IMR-90 (cell line): ENCODE measurements around the gene HOXB1. TPM values are rescaled to one million over a fixed set of nuclear protein-coding genes. Genes with fewer than 3 reads are reported as not detected.

Experiments used
- ATAC-seq: fragments of 200-7000 bp; cut with Tn5 transposase; 2 replicates; pipeline ENCODE4 v1.9.1; 2020; ENCODE audit warnings: low read depth, mild to moderate bottlenecking, moderate library complexity
- BruUV-seq: library from RNA; stranded (reverse); fragments of 400-500 nt; replicated peaks from 2 replicates; lab custom pipeline; 2021; lab: Mats Ljungman, UMichigan
- CTCF ChIA-PET: fragments of 300-600 bp; formaldehyde crosslinking; extraction: SDS; loops from one replicate; lab custom pipeline; 2021; ENCODE audit warnings: antibody characterized with exemption; lab: Yijun Ruan, JAX
- POLR2A ChIA-PET: fragments of 300-600 bp; sonication (Branson Sonifier 250); formaldehyde crosslinking; loops from one replicate; lab custom pipeline; 2022; ENCODE audit warnings: antibody characterized with exemption; ENCODE audit not compliant: unreplicated experiment; lab: Charles Lee
- DNase-seq: peaks from one replicate; pipeline ENCODE4 v3.0.0; 2013
- H2AFZ ChIP-seq: replicated peaks from 2 replicates; pipeline ENCODE3; 2013; ENCODE audit warnings: low read length, mild to moderate bottlenecking; ENCODE audit not compliant: poor library complexity
- H2AK5ac ChIP-seq: 2 replicates; pipeline ENCODE4 v1.6.1; 2013; ENCODE audit warnings: low read depth, low read length, inconsistent platforms
- H2AK9ac ChIP-seq: replicated peaks from 2 replicates; pipeline ENCODE3; 2013; ENCODE audit warnings: mild to moderate bottlenecking, low read depth, low read length, moderate library complexity; ENCODE audit not compliant: poor library complexity
- H2BK120ac ChIP-seq: 2 replicates; pipeline ENCODE4 v1.6.1; 2013; ENCODE audit warnings: low read depth, low read length, inconsistent platforms
- H2BK15ac ChIP-seq: 3 replicates; pipeline ENCODE4 v1.6.1; 2013; ENCODE audit warnings: low read depth, low read length, inconsistent platforms
- H2BK20ac ChIP-seq: 2 replicates; pipeline ENCODE4 v1.6.1; 2013; ENCODE audit warnings: low read depth, mild to moderate bottlenecking, inconsistent platforms, low read length, moderate library complexity
- H2BK5ac ChIP-seq: 2 replicates; pipeline ENCODE4 v1.6.1; 2013; ENCODE audit warnings: mild to moderate bottlenecking, low read depth, low read length, inconsistent platforms; ENCODE audit not compliant: poor library complexity, severe bottlenecking
- H3K14ac ChIP-seq: replicated peaks from 2 replicates; pipeline ENCODE4 v1.6.1; 2013; ENCODE audit warnings: low read depth, low read length, inconsistent platforms
- H3K18ac ChIP-seq: 2 replicates; pipeline ENCODE4 v1.6.1; 2013; ENCODE audit warnings: low read depth, low read length, control low read depth
- H3K23ac ChIP-seq: 2 replicates; pipeline ENCODE4 v1.6.1; 2013; ENCODE audit warnings: low read depth, low read length, inconsistent platforms
- H3K27ac ChIP-seq: 2 replicates; pipeline ENCODE4 v1.5.1; 2013; ENCODE audit warnings: mild to moderate bottlenecking, control low read depth, low read length; ENCODE audit not compliant: insufficient read depth
- H3K27me3 ChIP-seq: 2 replicates; pipeline ENCODE4 v1.6.1; 2013; ENCODE audit warnings: low read length; ENCODE audit not compliant: control insufficient read depth, insufficient read depth
- H3K36me3 ChIP-seq: 2 replicates; pipeline ENCODE4 v1.6.1; 2013; ENCODE audit warnings: low read length, mixed read lengths; ENCODE audit not compliant: control insufficient read depth, insufficient read depth
- H3K4ac ChIP-seq: 2 replicates; pipeline ENCODE4 v1.6.1; 2013; ENCODE audit warnings: low read depth, low read length, inconsistent platforms
- H3K4me1 ChIP-seq: 2 replicates; pipeline ENCODE4 v1.6.1; 2013; ENCODE audit warnings: low read length, mixed read lengths; ENCODE audit not compliant: control insufficient read depth, insufficient read depth
- H3K4me2 ChIP-seq: 2 replicates; pipeline ENCODE4 v1.6.1; 2013; ENCODE audit warnings: low read depth, mild to moderate bottlenecking, control low read depth, low read length, moderate library complexity
- H3K4me3 ChIP-seq: 2 replicates; pipeline ENCODE4 v1.5.1; 2013; ENCODE audit warnings: low read depth, mild to moderate bottlenecking, control low read depth, low read length, moderate library complexity; ENCODE audit not compliant: insufficient read depth
- H3K56ac ChIP-seq: 2 replicates; pipeline ENCODE4 v1.6.1; 2013; ENCODE audit warnings: low read length, inconsistent platforms; ENCODE audit not compliant: insufficient read depth; ENCODE audit errors: extremely low read depth
- H3K79me1 ChIP-seq, 2 experiments: 2 replicates each; pipeline ENCODE4 v1.6.1; 2013; ENCODE audit warnings: low read length in 2 of 2, inconsistent platforms in 1 of 2, low read depth in 1 of 2
- H3K9ac ChIP-seq: 2 replicates; pipeline ENCODE4 v1.6.1; 2013; ENCODE audit warnings: low read depth, low read length, control low read depth
- H3K9me1 ChIP-seq: 2 replicates; pipeline ENCODE4 v1.6.1; 2013; ENCODE audit warnings: low read length, inconsistent platforms; ENCODE audit not compliant: insufficient read depth
- H3K9me3 ChIP-seq: 2 replicates; pipeline ENCODE4 v1.6.1; 2013; ENCODE audit warnings: low read length; ENCODE audit not compliant: control insufficient read depth, insufficient read depth
- H4K20me1 ChIP-seq: 2 replicates; pipeline ENCODE4 v1.6.1; 2013; ENCODE audit warnings: low read length, inconsistent platforms; ENCODE audit not compliant: insufficient read depth
- H4K5ac ChIP-seq: 2 replicates; pipeline ENCODE4 v1.6.1; 2013; ENCODE audit warnings: mild to moderate bottlenecking, low read depth, low read length, control low read depth
- H4K8ac ChIP-seq, 2 experiments: 2 replicates each; pipeline ENCODE4 v1.6.1; 2013; ENCODE audit warnings: low read depth in 2 of 2, low read length in 2 of 2, control low read depth in 1 of 2, inconsistent platforms in 1 of 2
- H4K91ac ChIP-seq: 2 replicates; pipeline ENCODE4 v1.6.1; 2013; ENCODE audit warnings: low read depth, low read length, inconsistent platforms; ENCODE audit not compliant: insufficient read depth
- BHLHE40 ChIP-seq: fragments of 150-350 bp; IDR thresholded peaks from 2 replicates; pipeline ENCODE4 v1.6.1; 2016; ENCODE audit warnings: mild to moderate bottlenecking, low read depth, low read length
- CEBPB ChIP-seq: IDR thresholded peaks from 2 replicates; pipeline ENCODE4 v1.6.1; 2012; ENCODE audit warnings: low read depth, low read length, improper control_type of control experiment
- FOS ChIP-seq: fragments of 150-350 bp; IDR thresholded peaks from 2 replicates; pipeline ENCODE4 v1.6.1; 2016; ENCODE audit warnings: low read depth, low read length
- MAFK ChIP-seq: IDR thresholded peaks from 2 replicates; pipeline ENCODE4 v1.6.1; 2012; ENCODE audit warnings: low read depth, low read length, improper control_type of control experiment
- MAZ ChIP-seq: IDR thresholded peaks from 2 replicates; pipeline ENCODE4 v1.6.1; 2012; ENCODE audit warnings: low read depth, mild to moderate bottlenecking, low read length, improper control_type of control experiment, moderate library complexity, borderline replicate concordance
- MXI1 ChIP-seq: IDR thresholded peaks from 2 replicates; pipeline ENCODE4 v1.6.1; 2012; ENCODE audit warnings: low read depth, mild to moderate bottlenecking, low read length, moderate library complexity, borderline replicate concordance
- NFE2L2 ChIP-seq: fragments of 150-350 bp; IDR thresholded peaks from 2 replicates; pipeline ENCODE4 v1.6.1; 2016; ENCODE audit warnings: low read depth, mild to moderate bottlenecking, low read length
- POLR2A ChIP-seq: IDR thresholded peaks from 2 replicates; pipeline ENCODE4 v1.6.1; 2012; ENCODE audit warnings: mild to moderate bottlenecking, low read depth, low read length
- RCOR1 ChIP-seq: IDR thresholded peaks from 2 replicates; pipeline ENCODE4 v1.6.1; 2012; ENCODE audit warnings: mild to moderate bottlenecking, low read length, improper control_type of control experiment; ENCODE audit not compliant: insufficient replicate concordance
- RFX5 ChIP-seq: IDR thresholded peaks from 2 replicates; pipeline ENCODE4 v1.8.0; 2012; ENCODE audit warnings: low read depth, mild to moderate bottlenecking, low read length, moderate library complexity
- SMC3 ChIP-seq: fragments of 150-350 bp; IDR thresholded peaks from 2 replicates; pipeline ENCODE4 v1.6.1; 2016; ENCODE audit warnings: low read depth, mild to moderate bottlenecking, antibody characterized with exemption, low read length, moderate library complexity
- WGBS, 2 experiments: methylation state at CpG; one replicate each; pipeline versions ENCODE4 v1.1.5 to v1.1.7; 2013; ENCODE audit warnings: missing lambda C conversion rate in 2 of 2; ENCODE audit not compliant: insufficient read length in 1 of 2; ENCODE audit errors: extremely low coverage in 2 of 2; 5-methylcytosine and 5-hydroxymethylcytosine counted together
- dilution Hi-C: fragments of 300-500 bp; cut with HindIII; formaldehyde crosslinking; loops from one replicate; pipeline ENCODE4 v1.14.3; 2018; ENCODE audit warnings: low sequenced_read_pairs; ENCODE audit not compliant: unreplicated experiment
- in situ Hi-C: fragments of 300-500 bp; cut with MboI; formaldehyde crosslinking; loops from 3 replicates; pipeline ENCODE4 v1.14.3; 2019; ENCODE audit warnings: low sequenced_read_pairs, inconsistent platforms, mixed read lengths
- intact Hi-C: fragments of 100-400 bp; cut with micrococcal nuclease; formaldehyde crosslinking; loops from 2 replicates; pipeline ENCODE4 v1.10.0; 2022
- polyA plus RNA-seq, 3 experiments: library from polyadenylated mRNA; depleted of rRNA; stranded (reverse); fragments of >200 nt; gene quantifications; 2 replicates each; pipeline ENCODE4 v1.2.3, GENCODE V29; 2012; ENCODE audit warnings: low replicate concordance in 1 of 3
- total RNA-seq: library from RNA; depleted of rRNA; stranded (reverse); fragments of >200 nt; gene quantifications from 2 replicates; pipeline ENCODE4 v1.2.3, GENCODE V29; 2012
- TF ChIP-seq, protein P1 (sequence below): fragments of 150-350 bp; IDR thresholded peaks from 2 replicates; pipeline ENCODE4 v1.6.1; 2016; ENCODE audit warnings: low read depth, mild to moderate bottlenecking, low read length, moderate library complexity, borderline replicate concordance

HOXB1 gene
- total and polyA plus RNA-seq, 2 of the 4 experiments (the other 2 are of a cell fraction): not detected

DNA sequence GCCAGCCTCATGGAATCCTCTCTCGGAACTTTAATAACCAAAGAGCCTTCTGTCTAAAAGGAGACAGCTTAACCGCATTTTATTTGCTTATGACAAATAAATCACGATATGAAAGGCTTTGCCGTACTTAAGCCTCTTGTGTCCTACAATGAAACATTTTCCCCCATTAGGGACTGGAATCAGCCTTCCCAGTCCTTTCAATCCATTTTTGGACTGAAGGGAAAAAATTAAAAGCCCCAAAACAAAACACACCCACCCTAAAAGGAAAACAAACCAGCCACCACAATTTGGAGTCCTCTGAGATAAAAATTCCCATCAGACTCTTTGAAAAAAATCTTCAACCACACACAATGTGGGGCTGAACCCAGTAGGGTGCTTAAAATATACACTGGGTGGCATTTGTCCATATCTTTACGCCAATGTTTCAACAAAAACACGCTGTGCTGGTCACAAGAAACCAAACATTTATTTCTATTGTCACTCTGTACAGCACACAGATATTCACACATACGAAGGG is 44.3 kb upstream of the HOXB1 start:
- H3K9ac ChIP-seq: peak overlapping the region; percentile 96
- no peak for ATAC-seq
- 6% methylated on average over 2 of the region's 7 CpGs; no CpG with 5 or more reads in 1 of the 2 experiments for WGBS, 2 experiments

More for the DNA sequence above, 44.3 kb upstream of the HOXB1 start:
- no peaks in the 10 kb centered on the region for H3K9me1 ChIP-seq
- intact Hi-C loops (loop anchor here (2.0 kb wide), 1 partner anchor 20 kb away; no protein-coding TSS in a partner anchor), in situ Hi-C loops (no loop called here), dilution Hi-C loops (no loop called here)
- peak overlapping the region; percentile 91; the same call in 1 of the 2 replicates for H3K56ac ChIP-seq
- H3K14ac ChIP-seq: peak overlapping the region; percentile 100
- H3K18ac ChIP-seq: peak overlapping the region; percentile 59
- peak overlapping the region; percentile 23; the same call in 1 of the 2 replicates for H2AK5ac ChIP-seq
- DNase-seq: peak; percentile 64
- H3K4me3 ChIP-seq: peak overlapping the region; percentile 31; the same call in 1 of the 2 replicates
- peak overlapping the region; percentile 99 for H3K27ac ChIP-seq
- peak overlapping the region; percentile 99 for H3K4ac ChIP-seq
- no TSS peak for BruUV-seq
- peak overlapping the region; percentile 93 for H2BK120ac ChIP-seq
- H3K4me1 ChIP-seq: peaks cover 20% of the 10 kb centered on the region
- no peak overlapping the region; the same call in 2 of the 3 replicates for H2BK15ac ChIP-seq
- no peaks in the 10 kb centered on the region for H3K27me3 ChIP-seq
- ChIA-PET POLR2A (interaction anchor here (1.1 to 1.3 kb wide), 2 partner anchors 15 to 92 kb away, joined by 3 read pairs; no protein-coding TSS in a partner anchor), CTCF (no interaction called here)
- no peak overlapping the region for H2AK9ac ChIP-seq
- no peak overlapping the region for H2AFZ ChIP-seq
- H3K36me3 ChIP-seq: peaks cover 54% of the 10 kb centered on the region
- H3K23ac ChIP-seq: peak overlapping the region; percentile 99
- H4K20me1 ChIP-seq: peaks cover 5% of the 10 kb centered on the region
- TF ChIP-seq MAFK (no peak), RFX5 (no peak), SMC3 (no peak), MXI1 (no peak), NFE2L2 (no peak), FOS (no peak), MAZ (no peak), POLR2A (no peak), CEBPB (no peak), RCOR1 (no peak), BHLHE40 (no peak)
- TF ChIP-seq, protein P1, sequence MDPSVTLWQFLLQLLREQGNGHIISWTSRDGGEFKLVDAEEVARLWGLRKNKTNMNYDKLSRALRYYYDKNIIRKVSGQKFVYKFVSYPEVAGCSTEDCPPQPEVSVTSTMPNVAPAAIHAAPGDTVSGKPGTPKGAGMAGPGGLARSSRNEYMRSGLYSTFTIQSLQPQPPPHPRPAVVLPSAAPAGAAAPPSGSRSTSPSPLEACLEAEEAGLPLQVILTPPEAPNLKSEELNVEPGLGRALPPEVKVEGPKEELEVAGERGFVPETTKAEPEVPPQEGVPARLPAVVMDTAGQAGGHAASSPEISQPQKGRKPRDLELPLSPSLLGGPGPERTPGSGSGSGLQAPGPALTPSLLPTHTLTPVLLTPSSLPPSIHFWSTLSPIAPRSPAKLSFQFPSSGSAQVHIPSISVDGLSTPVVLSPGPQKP: no peak
- no peaks in the 10 kb centered on the region for H3K9me3 ChIP-seq
- peak overlapping the region; percentile 96 for H3K4me2 ChIP-seq
- H4K5ac ChIP-seq: peak overlapping the region; percentile 71; the same call in 1 of the 2 replicates
- H4K91ac ChIP-seq: peak overlapping the region; percentile 61
- no peaks in the 10 kb centered on the region for H3K79me1 ChIP-seq
- H2BK20ac ChIP-seq: peak overlapping the region; percentile 38; the same call in 1 of the 2 replicates
- H4K8ac ChIP-seq: peak overlapping the region; percentile 77 to 78
- peak overlapping the region; percentile 99 for H2BK5ac ChIP-seq
